ENCODE measurements around the gene ISL2.

DNA sequence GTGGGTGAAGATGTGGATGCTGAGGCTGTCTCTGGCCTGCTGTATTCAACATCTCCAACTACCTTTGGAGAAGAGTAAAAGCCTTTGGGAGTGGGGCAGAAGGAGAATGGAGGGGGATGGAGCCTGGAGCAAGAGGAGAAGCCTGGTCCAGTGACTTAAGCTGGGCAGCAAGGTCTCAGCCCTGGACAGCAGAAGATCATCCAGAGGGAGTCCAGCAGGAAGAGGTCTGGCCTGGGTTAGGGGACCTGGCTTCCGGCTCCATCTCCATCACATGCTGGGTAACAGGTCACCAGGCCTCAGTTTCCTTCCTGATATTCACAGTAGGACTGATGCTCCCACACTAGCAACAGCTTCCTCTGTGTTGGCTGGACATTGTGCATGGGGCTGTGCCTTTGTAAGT is 3.8 kb upstream of the ISL2 start:
- TF ChIP-seq, protein P1, sequence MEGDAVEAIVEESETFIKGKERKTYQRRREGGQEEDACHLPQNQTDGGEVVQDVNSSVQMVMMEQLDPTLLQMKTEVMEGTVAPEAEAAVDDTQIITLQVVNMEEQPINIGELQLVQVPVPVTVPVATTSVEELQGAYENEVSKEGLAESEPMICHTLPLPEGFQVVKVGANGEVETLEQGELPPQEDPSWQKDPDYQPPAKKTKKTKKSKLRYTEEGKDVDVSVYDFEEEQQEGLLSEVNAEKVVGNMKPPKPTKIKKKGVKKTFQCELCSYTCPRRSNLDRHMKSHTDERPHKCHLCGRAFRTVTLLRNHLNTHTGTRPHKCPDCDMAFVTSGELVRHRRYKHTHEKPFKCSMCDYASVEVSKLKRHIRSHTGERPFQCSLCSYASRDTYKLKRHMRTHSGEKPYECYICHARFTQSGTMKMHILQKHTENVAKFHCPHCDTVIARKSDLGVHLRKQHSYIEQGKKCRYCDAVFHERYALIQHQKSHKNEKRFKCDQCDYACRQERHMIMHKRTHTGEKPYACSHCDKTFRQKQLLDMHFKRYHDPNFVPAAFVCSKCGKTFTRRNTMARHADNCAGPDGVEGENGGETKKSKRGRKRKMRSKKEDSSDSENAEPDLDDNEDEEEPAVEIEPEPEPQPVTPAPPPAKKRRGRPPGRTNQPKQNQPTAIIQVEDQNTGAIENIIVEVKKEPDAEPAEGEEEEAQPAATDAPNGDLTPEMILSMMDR (IDR thresholded peaks at IDR 0.05; ENCODE audit: low read depth, low read length, missing input control): no peak
- TF ChIP-seq GABPA (IDR thresholded peaks at IDR 0.05 in 1 of 2, conservative IDR thresholded peaks at IDR 0.05 in 1 of 2) (no peak), JUND (IDR thresholded peaks at IDR 0.05) (no peak), YY1 (IDR thresholded peaks at IDR 0.05) (no peak), TAF1 (conservative IDR thresholded peaks at IDR 0.05) (no peak), NR2F2 (IDR thresholded peaks at IDR 0.05) (no peak), SP1 (IDR thresholded peaks at IDR 0.05) (no peak)
- TF ChIP-seq, protein P2, sequence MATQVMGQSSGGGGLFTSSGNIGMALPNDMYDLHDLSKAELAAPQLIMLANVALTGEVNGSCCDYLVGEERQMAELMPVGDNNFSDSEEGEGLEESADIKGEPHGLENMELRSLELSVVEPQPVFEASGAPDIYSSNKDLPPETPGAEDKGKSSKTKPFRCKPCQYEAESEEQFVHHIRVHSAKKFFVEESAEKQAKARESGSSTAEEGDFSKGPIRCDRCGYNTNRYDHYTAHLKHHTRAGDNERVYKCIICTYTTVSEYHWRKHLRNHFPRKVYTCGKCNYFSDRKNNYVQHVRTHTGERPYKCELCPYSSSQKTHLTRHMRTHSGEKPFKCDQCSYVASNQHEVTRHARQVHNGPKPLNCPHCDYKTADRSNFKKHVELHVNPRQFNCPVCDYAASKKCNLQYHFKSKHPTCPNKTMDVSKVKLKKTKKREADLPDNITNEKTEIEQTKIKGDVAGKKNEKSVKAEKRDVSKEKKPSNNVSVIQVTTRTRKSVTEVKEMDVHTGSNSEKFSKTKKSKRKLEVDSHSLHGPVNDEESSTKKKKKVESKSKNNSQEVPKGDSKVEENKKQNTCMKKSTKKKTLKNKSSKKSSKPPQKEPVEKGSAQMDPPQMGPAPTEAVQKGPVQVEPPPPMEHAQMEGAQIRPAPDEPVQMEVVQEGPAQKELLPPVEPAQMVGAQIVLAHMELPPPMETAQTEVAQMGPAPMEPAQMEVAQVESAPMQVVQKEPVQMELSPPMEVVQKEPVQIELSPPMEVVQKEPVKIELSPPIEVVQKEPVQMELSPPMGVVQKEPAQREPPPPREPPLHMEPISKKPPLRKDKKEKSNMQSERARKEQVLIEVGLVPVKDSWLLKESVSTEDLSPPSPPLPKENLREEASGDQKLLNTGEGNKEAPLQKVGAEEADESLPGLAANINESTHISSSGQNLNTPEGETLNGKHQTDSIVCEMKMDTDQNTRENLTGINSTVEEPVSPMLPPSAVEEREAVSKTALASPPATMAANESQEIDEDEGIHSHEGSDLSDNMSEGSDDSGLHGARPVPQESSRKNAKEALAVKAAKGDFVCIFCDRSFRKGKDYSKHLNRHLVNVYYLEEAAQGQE (IDR thresholded peaks at IDR 0.05): no peak
